SU-DHL-6 (cell line): ENCODE data around the gene KLHDC3.

ENCODE experiments used
- H2AFZ ChIP-seq: fragments of 200-600 bp; sonication (generic); 2 replicates; pipeline ENCODE4 v1.6.1; 2014; ENCODE audit warnings: low read depth, mild to moderate bottlenecking, moderate library complexity, mixed read lengths, antibody characterized with exemption, low read length; ENCODE audit not compliant: severe bottlenecking
- H3F3A ChIP-seq: fragments of 200-600 bp; shearing (Covaris generic); 2 replicates; pipeline ENCODE4 v1.6.0; 2016; ENCODE audit warnings: antibody characterized with exemption, mild to moderate bottlenecking; ENCODE audit not compliant: insufficient read depth
- H3K27ac ChIP-seq: fragments of 200-600 bp; sonication (generic); 2 replicates; pipeline ENCODE4 v1.5.1; 2016; ENCODE audit warnings: low read depth, mild to moderate bottlenecking, low read length, moderate library complexity, mixed read lengths
- H3K27me3 ChIP-seq: fragments of 200-600 bp; sonication (generic), shearing (Covaris generic); 2 replicates; pipeline ENCODE4 v1.6.0; 2014; ENCODE audit warnings: mild to moderate bottlenecking, low read length
- H3K36me3 ChIP-seq: fragments of 200-600 bp; sonication (generic); 2 replicates; pipeline ENCODE4 v1.6.1; 2014; ENCODE audit warnings: mild to moderate bottlenecking, low read length, mixed read lengths
- H3K4me2 ChIP-seq: fragments of 300-600, 200-600 bp; shearing (Covaris generic), sonication (generic); 2 replicates; pipeline ENCODE4 v1.6.0; 2014; ENCODE audit warnings: low read length, low read depth, mild to moderate bottlenecking; ENCODE audit not compliant: poor library complexity, severe bottlenecking
- H3K4me3 ChIP-seq: fragments of 200-600 bp; sonication (generic); 2 replicates; pipeline ENCODE4 v1.5.1; 2014; ENCODE audit warnings: antibody characterized with exemption, low read length, mild to moderate bottlenecking, mixed read lengths; ENCODE audit not compliant: insufficient read depth, poor library complexity, severe bottlenecking
- H3K79me2 ChIP-seq: fragments of 200-600 bp; sonication (generic); 2 replicates; pipeline ENCODE4 v1.6.1; 2014; ENCODE audit warnings: mild to moderate bottlenecking, low read length, moderate library complexity; ENCODE audit not compliant: insufficient read depth
- H3K9ac ChIP-seq: fragments of 200-600 bp; sonication (generic); 2 replicates; pipeline ENCODE4 v1.7.0; 2014; ENCODE audit warnings: mild to moderate bottlenecking, low read length
- H3K9me2 ChIP-seq: fragments of 200-600 bp; sonication (generic); replicated peaks from 2 replicates; pipeline ENCODE4 v1.6.1; 2014; ENCODE audit warnings: low read length; ENCODE audit not compliant: insufficient read depth
- H3K9me3 ChIP-seq: fragments of 200-600 bp; sonication (generic); 2 replicates; pipeline ENCODE4 v1.6.1; 2014; ENCODE audit warnings: low read length, mixed read lengths; ENCODE audit not compliant: insufficient read depth
- H4K20me1 ChIP-seq: fragments of 200-600 bp; sonication (generic); 2 replicates; pipeline ENCODE4 v1.6.1; 2014; ENCODE audit warnings: low read depth, mild to moderate bottlenecking, antibody characterized with exemption, low read length, moderate library complexity, mixed read lengths
- EZH2phosphoT487 ChIP-seq: fragments of 200-600 bp; sonication (generic), shearing (Covaris generic); conservative IDR thresholded peaks from 2 replicates; pipeline ENCODE4 v1.6.1; 2018; ENCODE audit warnings: mild to moderate bottlenecking, antibody characterized with exemption, low read length, moderate library complexity, mixed read lengths
- TF ChIP-seq, protein P1 (sequence below): fragments of 200-600 bp; sonication (generic); IDR thresholded peaks from one replicate; pipeline ENCODE4 v1.5.1; 2017; ENCODE audit warnings: antibody characterized with exemption, mild to moderate bottlenecking, low read length, moderate library complexity; ENCODE audit not compliant: insufficient read depth, poor library complexity, severe bottlenecking

The KLHDC3 gene

GRCh38 chr6:43012364-43012763 is 1.7 kb upstream of the KLHDC3 start:
- H3K9me3 ChIP-seq: no peaks in the 10 kb centered on the region
- H3K27me3 ChIP-seq: no peaks in the 10 kb centered on the region
- no peaks in the 10 kb centered on the region for H4K20me1 ChIP-seq
- H3K4me2 ChIP-seq: peak overlapping the region; percentile 84
- H3K79me2 ChIP-seq: peaks cover 44% of the 10 kb centered on the region
- H3K9ac ChIP-seq: peak overlapping the region; percentile 85
- peak overlapping the region; percentile 89 for H3K4me3 ChIP-seq
- 0 out of 2 replicates have a peak overlapping the region, but pooled peaks have one; percentile 45 for H3K27ac ChIP-seq
- no peaks in the 10 kb centered on the region for H3F3A ChIP-seq
- TF ChIP-seq, protein P1, sequence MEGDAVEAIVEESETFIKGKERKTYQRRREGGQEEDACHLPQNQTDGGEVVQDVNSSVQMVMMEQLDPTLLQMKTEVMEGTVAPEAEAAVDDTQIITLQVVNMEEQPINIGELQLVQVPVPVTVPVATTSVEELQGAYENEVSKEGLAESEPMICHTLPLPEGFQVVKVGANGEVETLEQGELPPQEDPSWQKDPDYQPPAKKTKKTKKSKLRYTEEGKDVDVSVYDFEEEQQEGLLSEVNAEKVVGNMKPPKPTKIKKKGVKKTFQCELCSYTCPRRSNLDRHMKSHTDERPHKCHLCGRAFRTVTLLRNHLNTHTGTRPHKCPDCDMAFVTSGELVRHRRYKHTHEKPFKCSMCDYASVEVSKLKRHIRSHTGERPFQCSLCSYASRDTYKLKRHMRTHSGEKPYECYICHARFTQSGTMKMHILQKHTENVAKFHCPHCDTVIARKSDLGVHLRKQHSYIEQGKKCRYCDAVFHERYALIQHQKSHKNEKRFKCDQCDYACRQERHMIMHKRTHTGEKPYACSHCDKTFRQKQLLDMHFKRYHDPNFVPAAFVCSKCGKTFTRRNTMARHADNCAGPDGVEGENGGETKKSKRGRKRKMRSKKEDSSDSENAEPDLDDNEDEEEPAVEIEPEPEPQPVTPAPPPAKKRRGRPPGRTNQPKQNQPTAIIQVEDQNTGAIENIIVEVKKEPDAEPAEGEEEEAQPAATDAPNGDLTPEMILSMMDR: no peak
- no peak for TF ChIP-seq EZH2phosphoT487
- no peaks in the 10 kb centered on the region for H3K36me3 ChIP-seq
- H2AFZ ChIP-seq: no peak overlapping the region
- no peaks in the 10 kb centered on the region for H3K9me2 ChIP-seq

DNA sequence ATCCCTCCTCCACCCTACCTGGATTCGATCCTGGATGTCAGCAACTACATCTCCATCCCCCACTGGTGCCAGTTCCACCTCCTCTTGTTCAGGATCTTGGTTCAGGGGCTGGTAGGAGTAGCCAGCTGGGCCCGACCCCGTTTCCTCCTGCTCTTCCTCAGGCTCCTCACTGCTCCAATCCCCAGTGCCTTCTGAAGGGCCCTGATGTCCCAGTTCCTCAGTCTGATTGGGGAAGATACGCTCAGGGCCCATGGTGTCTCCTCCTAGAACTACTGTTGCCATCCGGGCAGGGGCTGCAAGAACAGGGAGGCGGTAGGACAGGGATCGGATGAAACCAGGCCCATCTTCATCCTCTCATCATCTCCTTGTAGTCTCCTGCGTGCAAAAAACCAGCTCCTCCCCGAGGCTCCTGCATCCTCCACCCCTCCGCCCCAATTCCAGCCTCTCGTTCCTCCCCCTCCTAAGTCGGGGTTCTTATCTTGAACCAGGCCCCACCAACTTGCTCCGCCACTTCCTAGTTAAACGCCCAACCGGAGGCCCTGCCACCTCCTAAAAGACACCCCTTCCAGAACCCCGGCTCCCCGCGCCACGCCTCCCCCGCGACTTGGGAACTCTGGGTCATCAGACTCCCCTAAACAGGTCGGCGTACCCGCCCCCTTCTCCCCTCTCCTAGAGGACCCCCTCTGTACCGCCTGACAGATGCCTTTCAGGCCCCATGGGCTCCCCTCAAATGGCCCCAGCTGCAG is 779 bp upstream of the KLHDC3 start:
- Histone ChIP-seq H3K4me2 (peak overlapping the region; percentile 84), H3K4me3 (peak overlapping the region; percentile 89), H3F3A (no peaks in the 10 kb centered on the region), H4K20me1 (no peaks in the 10 kb centered on the region), H3K9me2 (no peaks in the 10 kb centered on the region), H3K36me3 (no peaks in the 10 kb centered on the region), H3K9me3 (no peaks in the 10 kb centered on the region), H2AFZ (peak overlapping the region; percentile 92), H3K79me2 (peaks cover 44% of the 10 kb centered on the region), H3K27ac (peak overlapping the region; percentile 45), H3K9ac (peak overlapping the region; percentile 85), H3K27me3 (no peaks in the 10 kb centered on the region)
- TF ChIP-seq, protein P1: no peak
- TF ChIP-seq EZH2phosphoT487: no peak

GRCh38 chr6:43014434-43014909 is 423 bp downstream of the KLHDC3 start:
- no peak overlapping the region for H3K27ac ChIP-seq
- TF ChIP-seq EZH2phosphoT487: no peak
- TF ChIP-seq, protein P1: no peak
- peaks cover 44% of the 10 kb centered on the region for H3K79me2 ChIP-seq
- H3F3A ChIP-seq: peaks cover 7% of the 10 kb centered on the region
- H3K9me3 ChIP-seq: no peaks in the 10 kb centered on the region
- H3K4me3 ChIP-seq: peak overlapping the region; percentile 75
- peak overlapping the region; percentile 85 for H3K9ac ChIP-seq
- H3K36me3 ChIP-seq: no peaks in the 10 kb centered on the region; the same call in 1 of the 2 replicates
- no peaks in the 10 kb centered on the region for H4K20me1 ChIP-seq
- peak overlapping the region; percentile 94 for H3K4me2 ChIP-seq
- H3K9me2 ChIP-seq: no peaks in the 10 kb centered on the region
- no peak overlapping the region for H2AFZ ChIP-seq
- no peaks in the 10 kb centered on the region for H3K27me3 ChIP-seq
